ENCODE data around the gene SMAD3. TPM values are rescaled to one million over a fixed set of nuclear protein-coding genes. Genes with fewer than 3 reads are reported as not detected.
"Not testable (repeated sequence)": the region's sequence is repeated elsewhere in the genome, so short reads cannot be mapped to it uniquely, and the experiment has no call there.

Gene SMAD3
- total RNA-seq, 2 donors from 2014 or later = 19.7 to 52.4 TPM

- Histone ChIP-seq H3K36me3 (replicated peaks in 1 of 2; ENCODE audit: insufficient read depth in 1 of 2, low read depth in 2 of 2) (no peaks in the 10 kb centered on the region), H3K27me3 (no peaks in the 10 kb centered on the region), H3K4me1 (peaks cover 48% of the 10 kb centered on the region), H3K9me3 (no peaks in the 10 kb centered on the region), H3K4me3 (no peak overlapping the region), H3K27ac (peak overlapping the region in 3 of 4 donors; percentile 28 to 52 (median 29))
- intact Hi-C loops (cut with DNase I) = no loop called here
- DNase-seq = no peak
- TF ChIP-seq POLR2A (IDR thresholded peaks at IDR 0.05) = no peak
- 44 to 50% methylated on average over 1 of the region's 1 CpG for WGBS, 2 donors
- ATAC-seq = no peak
These were observed 87.0 kb downstream of the SMAD3 start for GRCh38 chr15:67152429-67152828.

- peak in 1 of 4 donors; percentile 51 for DNase-seq
- Histone ChIP-seq H3K27ac (peak overlapping the region in 3 of 4 donors; percentile 28 to 52 (median 31)), H3K4me1 (peaks cover 42% of the 10 kb centered on the region)
- intact Hi-C loops (cut with DNase I); ATAC-seq; H3K9me3 ChIP-seq; H3K36me3 ChIP-seq (replicated peaks in 1 of 2; ENCODE audit: insufficient read depth in 1 of 2, low read depth in 2 of 2); H3K27me3 ChIP-seq; H3K4me3 ChIP-seq: not testable (repeated sequence)
- 37 to 57% methylated on average over 5 to 6 of the region's 6 CpGs for WGBS, 2 donors
These were observed 87.6 kb downstream of the SMAD3 start for GRCh38 chr15:67153044-67153443.

- no peak overlapping the region for H3K4me3 ChIP-seq
- no peak for TF ChIP-seq POLR2A (IDR thresholded peaks at IDR 0.05)
- no peak for TF ChIP-seq CTCF (IDR thresholded peaks at IDR 0.05)
- H3K27me3 ChIP-seq = no peaks in the 10 kb centered on the region
- no peaks in the 10 kb centered on the region for H3K36me3 ChIP-seq (replicated peaks in 1 of 2; ENCODE audit: insufficient read depth in 1 of 2, low read depth in 2 of 2)
- DNase-seq (no peak), ATAC-seq (no peak)
- intact Hi-C loops (cut with DNase I) = no loop called here
- H3K27ac ChIP-seq = no peak overlapping the region
- H3K4me1 ChIP-seq = peaks cover 30% of the 10 kb centered on the region
- H3K9me3 ChIP-seq = no peaks in the 10 kb centered on the region
These were observed 88.8 kb downstream of the SMAD3 start for GRCh38 chr15:67154249-67154648.

GRCh38 chr15:67156426-67156825 is 91.0 kb downstream of the SMAD3 start:
- ATAC-seq (no peak), DNase-seq (no peak)
- no peaks in the 10 kb centered on the region for H3K27me3 ChIP-seq
- no peaks in the 10 kb centered on the region for H3K36me3 ChIP-seq (replicated peaks in 1 of 2; ENCODE audit: insufficient read depth in 1 of 2, low read depth in 2 of 2)
- H3K27ac ChIP-seq = no peak overlapping the region
- TF ChIP-seq POLR2A (IDR thresholded peaks at IDR 0.05) (no peak), CTCF (IDR thresholded peaks at IDR 0.05) (no peak)
- H3K9me3 ChIP-seq = no peaks in the 10 kb centered on the region
- intact Hi-C loops (cut with DNase I) = no loop called here
- peaks cover 11% of the 10 kb centered on the region for H3K4me1 ChIP-seq
- 94 to 100% methylated on average over 2 of the region's 2 CpGs for WGBS, 2 donors
- no peak overlapping the region for H3K4me3 ChIP-seq

GRCh38 chr15:67156834-67157233 is 91.4 kb downstream of the SMAD3 start:
- WGBS, 2 donors = 90 to 91% methylated on average over 3 of the region's 3 CpGs
- no peaks in the 10 kb centered on the region for H3K9me3 ChIP-seq
- H3K27ac ChIP-seq = no peak overlapping the region
- H3K4me3 ChIP-seq = no peak overlapping the region
- H3K4me1 ChIP-seq = peaks cover 14% of the 10 kb centered on the region
- no peak for DNase-seq
- no peaks in the 10 kb centered on the region for H3K36me3 ChIP-seq (replicated peaks in 1 of 2; ENCODE audit: insufficient read depth in 1 of 2, low read depth in 2 of 2)
- H3K27me3 ChIP-seq = no peaks in the 10 kb centered on the region
- intact Hi-C loops (cut with DNase I) = no loop called here
- TF ChIP-seq CTCF (IDR thresholded peaks at IDR 0.05) = no peak
- TF ChIP-seq POLR2A (IDR thresholded peaks at IDR 0.05) = no peak
- no peak for ATAC-seq

GRCh38 chr15:67157521-67158252 is 92.3 kb downstream of the SMAD3 start:
- TF ChIP-seq POLR2A (IDR thresholded peaks at IDR 0.05) (no peak), CTCF (IDR thresholded peaks at IDR 0.05) (no peak)
- Histone ChIP-seq H3K4me1 (peaks cover 16% of the 10 kb centered on the region), H3K27me3 (no peaks in the 10 kb centered on the region), H3K36me3 (replicated peaks in 1 of 2; ENCODE audit: insufficient read depth in 1 of 2, low read depth in 2 of 2) (no peaks in the 10 kb centered on the region), H3K27ac (no peak overlapping the region), H3K9me3 (no peaks in the 10 kb centered on the region), H3K4me3 (no peak overlapping the region)
- 81 to 95% methylated on average over 8 of the region's 8 CpGs for WGBS, 2 donors
- intact Hi-C loops (cut with DNase I) = no loop called here
- DNase-seq (no peak), ATAC-seq (no peak)

All from body of pancreas (tissue), 4 donors.